OCI-LY1 (cell line): ENCODE measurements around the gene GLP2R.

Experiments used
- EZH2 ChIP-seq: fragments of 200-600 bp; sonication (generic), shearing (Covaris generic); IDR thresholded peaks from 2 replicates; pipeline ENCODE4 v1.8.0; 2017; ENCODE audit warnings: borderline replicate concordance, mixed run types, mild to moderate bottlenecking, antibody characterized with exemption, low read length, moderate library complexity, mixed read lengths
- TF ChIP-seq, protein P1 (sequence below): fragments of 200-600 bp; sonication (generic), shearing (Covaris generic); IDR thresholded peaks from 2 replicates; pipeline ENCODE4 v1.5.1; 2017; ENCODE audit warnings: mild to moderate bottlenecking, antibody characterized with exemption, low read length, moderate library complexity, mixed read lengths

DNA sequence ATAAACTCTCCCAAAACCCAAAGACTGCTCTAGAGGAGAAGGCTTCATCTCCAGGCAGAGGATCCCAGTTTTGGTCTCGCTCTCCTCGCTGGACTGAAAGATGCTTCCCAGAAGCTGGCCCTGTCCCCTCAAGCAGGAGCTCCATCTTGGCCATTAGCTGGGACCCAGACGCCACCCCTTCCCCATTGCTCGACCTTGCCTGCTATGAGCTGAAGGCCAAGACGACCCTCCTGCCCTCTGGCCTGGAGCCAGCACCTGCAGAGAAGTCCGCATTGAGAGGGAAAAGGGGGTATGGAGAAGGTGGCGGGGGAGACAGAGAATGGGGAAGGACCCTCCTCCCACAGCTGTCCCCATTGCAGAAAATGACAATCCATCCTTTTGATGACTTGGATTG is 82.9 kb downstream of the GLP2R start:
- TF ChIP-seq, protein P1, sequence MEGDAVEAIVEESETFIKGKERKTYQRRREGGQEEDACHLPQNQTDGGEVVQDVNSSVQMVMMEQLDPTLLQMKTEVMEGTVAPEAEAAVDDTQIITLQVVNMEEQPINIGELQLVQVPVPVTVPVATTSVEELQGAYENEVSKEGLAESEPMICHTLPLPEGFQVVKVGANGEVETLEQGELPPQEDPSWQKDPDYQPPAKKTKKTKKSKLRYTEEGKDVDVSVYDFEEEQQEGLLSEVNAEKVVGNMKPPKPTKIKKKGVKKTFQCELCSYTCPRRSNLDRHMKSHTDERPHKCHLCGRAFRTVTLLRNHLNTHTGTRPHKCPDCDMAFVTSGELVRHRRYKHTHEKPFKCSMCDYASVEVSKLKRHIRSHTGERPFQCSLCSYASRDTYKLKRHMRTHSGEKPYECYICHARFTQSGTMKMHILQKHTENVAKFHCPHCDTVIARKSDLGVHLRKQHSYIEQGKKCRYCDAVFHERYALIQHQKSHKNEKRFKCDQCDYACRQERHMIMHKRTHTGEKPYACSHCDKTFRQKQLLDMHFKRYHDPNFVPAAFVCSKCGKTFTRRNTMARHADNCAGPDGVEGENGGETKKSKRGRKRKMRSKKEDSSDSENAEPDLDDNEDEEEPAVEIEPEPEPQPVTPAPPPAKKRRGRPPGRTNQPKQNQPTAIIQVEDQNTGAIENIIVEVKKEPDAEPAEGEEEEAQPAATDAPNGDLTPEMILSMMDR = no peak
- TF ChIP-seq EZH2 = no peak
